GM12878 (cell line): ENCODE data around the gene SBF2. TPM values are rescaled to one million over a fixed set of nuclear protein-coding genes. Genes with fewer than 3 reads are reported as not detected.

Source experiments
- ATAC-seq: fragments of 200-7000 bp; cut with Tn5 transposase; 3 replicates; pipeline ENCODE4 v1.9.1; 2020; ENCODE audit warnings: mild to moderate bottlenecking, moderate library complexity
- BruUV-seq: library from RNA; stranded (reverse); fragments of 400-500 nt; replicated peaks from 2 replicates; lab custom pipeline; 2021; lab: Mats Ljungman, UMichigan
- CTCF ChIA-PET: fragments of 300-600 bp; sonication (Branson Sonifier 250); formaldehyde crosslinking; extraction: SDS; loops from one replicate; lab custom pipeline; 2021; ENCODE audit warnings: inconsistent platforms; lab: Yijun Ruan, JAX
- POLR2A ChIA-PET: fragments of 350-600 bp; formaldehyde crosslinking; extraction: SDS; loops from one replicate; lab custom pipeline; 2021; ENCODE audit warnings: inconsistent platforms; lab: Charles Lee
- RAD21 ChIA-PET: fragments of 300-600 bp; sonication (Branson Sonifier 250); formaldehyde crosslinking; loops from one replicate; lab custom pipeline; 2023; ENCODE audit warnings: antibody characterized with exemption; ENCODE audit not compliant: unreplicated experiment; lab: Charles Lee
- SMC1A ChIA-PET: fragments of 300-600 bp; sonication (Branson Sonifier 250); formaldehyde crosslinking; loops from one replicate; lab custom pipeline; 2023; ENCODE audit not compliant: unreplicated experiment, uncharacterized antibody; lab: Charles Lee
- DNase-seq: peaks from one replicate; pipeline ENCODE4 v3.0.0-alpha.2; 2011; ENCODE audit warnings: low read depth, low spot score
- FAIRE-seq: peaks from 3 replicates; lab custom pipeline; 2011; peaks lifted over from hg19 to GRCh38; lab: Jason Lieb, UNC
- H2AFZ ChIP-seq: 2 replicates; pipeline ENCODE4 v1.6.0; 2011; ENCODE audit warnings: low read depth, low read length, control low read depth; ENCODE audit not compliant: control insufficient read depth
- H3K27ac ChIP-seq: 2 replicates; pipeline ENCODE4 v1.5.1; 2011; ENCODE audit warnings: control low read depth; ENCODE audit not compliant: control insufficient read depth, insufficient read depth
- H3K27me3 ChIP-seq, 2 experiments: replicated peaks in 1 of 2; 2 replicates each; pipeline versions ENCODE4 v1.6.0 to v1.6.1; 2011; ENCODE audit warnings: low read length in 1 of 2; ENCODE audit not compliant: control insufficient read depth in 2 of 2, insufficient read depth in 2 of 2
- H3K36me3 ChIP-seq, 2 experiments: 2 replicates each; pipeline ENCODE4 v1.5.1; 2011; ENCODE audit warnings: low read length in 1 of 2; ENCODE audit not compliant: control insufficient read depth in 2 of 2, insufficient read depth in 2 of 2
- H3K4me1 ChIP-seq: 2 replicates; pipeline ENCODE4 v1.6.1; 2011; ENCODE audit warnings: mild to moderate bottlenecking, low read length, moderate library complexity, mixed read lengths; ENCODE audit not compliant: control insufficient read depth, insufficient read depth
- H3K4me2 ChIP-seq: 2 replicates; pipeline ENCODE4 v1.6.0; 2011; ENCODE audit warnings: control low read depth; ENCODE audit not compliant: control insufficient read depth, insufficient read depth
- H3K4me3 ChIP-seq: fragments of 200-600 bp; sonication (generic); 2 replicates; pipeline ENCODE4 v1.5.1; 2016
- H3K79me2 ChIP-seq: 2 replicates; pipeline ENCODE4 v1.6.0; 2011; ENCODE audit warnings: low read length; ENCODE audit not compliant: control insufficient read depth, insufficient read depth
- H3K9ac ChIP-seq: 2 replicates; pipeline ENCODE4 v1.8.0; 2011; ENCODE audit warnings: low read length, control low read depth, mixed read lengths; ENCODE audit not compliant: control insufficient read depth, insufficient read depth
- H3K9me3 ChIP-seq: replicated peaks from 3 replicates; pipeline ENCODE4 v1.5.1; 2011; ENCODE audit warnings: mild to moderate bottlenecking, low read length; ENCODE audit not compliant: control insufficient read depth, insufficient read depth
- H4K20me1 ChIP-seq: 2 replicates; pipeline ENCODE4 v1.6.0; 2011; ENCODE audit not compliant: control insufficient read depth, insufficient read depth
- BCL11A ChIP-seq: IDR thresholded peaks from 2 replicates; pipeline ENCODE4 v1.6.1; 2011; ENCODE audit warnings: low read depth, low read length
- CBFB ChIP-seq: IDR thresholded peaks from 2 replicates; pipeline ENCODE4 v1.6.1; 2016; ENCODE audit warnings: antibody characterized with exemption, low read depth
- EED ChIP-seq: sonication (generic); IDR thresholded peaks from 2 replicates; pipeline ENCODE4 v1.6.1; 2016; ENCODE audit warnings: antibody characterized with exemption, low read depth
- GABPA ChIP-seq: IDR thresholded peaks from 2 replicates; pipeline ENCODE4 v1.6.1; 2014; ENCODE audit warnings: antibody characterized with exemption, low read depth, mild to moderate bottlenecking, inconsistent platforms
- GATAD2B ChIP-seq: fragments of 450-650 bp; conservative IDR thresholded peaks from 2 replicates; pipeline ENCODE4 v1.6.1; 2017; ENCODE audit warnings: low read depth, mild to moderate bottlenecking, moderate library complexity
- HDAC6 ChIP-seq: fragments of 200-600 bp; sonication (generic); IDR thresholded peaks from one replicate; pipeline ENCODE4 v1.8.0; 2017; ENCODE audit warnings: antibody characterized with exemption; ENCODE audit not compliant: unreplicated experiment
- MEF2B ChIP-seq: fragments of 450-650 bp; IDR thresholded peaks from 2 replicates; pipeline ENCODE4 v1.6.1; 2018; ENCODE audit warnings: mild to moderate bottlenecking, moderate library complexity; ENCODE audit not compliant: partially characterized antibody, poor library complexity, severe bottlenecking
- MYB ChIP-seq: fragments of 150-350 bp; IDR thresholded peaks from 2 replicates; pipeline ENCODE4 v1.6.1; 2014; ENCODE audit warnings: mild to moderate bottlenecking, low read depth, low read length, borderline replicate concordance
- NBN ChIP-seq: fragments of 450-650 bp; IDR thresholded peaks from 2 replicates; pipeline ENCODE4 v1.6.1; 2016
- RELB ChIP-seq: fragments of 450-650 bp; IDR thresholded peaks from 2 replicates; pipeline ENCODE4 v1.6.1; 2017; ENCODE audit warnings: low read depth, mild to moderate bottlenecking, moderate library complexity
- SRF ChIP-seq, 2 experiments: IDR thresholded peaks; 2 replicates each; pipeline ENCODE4 v1.6.1; 2011; ENCODE audit warnings: low read depth in 2 of 2, low read length in 2 of 2, mild to moderate bottlenecking in 1 of 2, moderate library complexity in 1 of 2
- ZBED1 ChIP-seq: IDR thresholded peaks from 2 replicates; pipeline ENCODE4 v1.6.1; 2016; ENCODE audit warnings: borderline replicate concordance
- ZBTB4 ChIP-seq: fragments of 450-650 bp; formaldehyde crosslinking; IDR thresholded peaks from 2 replicates; pipeline ENCODE4 v1.4.0; 2022; ENCODE audit warnings: mild to moderate bottlenecking, moderate library complexity
- ZSCAN29 ChIP-seq: fragments of 450-650 bp; IDR thresholded peaks from 2 replicates; pipeline ENCODE4 v1.6.1; 2017; ENCODE audit warnings: mild to moderate bottlenecking, moderate library complexity
- WGBS: methylation state at CpG from one replicate; pipeline ENCODE4 v1.1.6; 2016; ENCODE audit warnings: low lambda C conversion rate; ENCODE audit not compliant: insufficient replicate concordance, insufficient coverage; ENCODE audit errors: missing lambda C conversion rate; 5-methylcytosine and 5-hydroxymethylcytosine counted together
- in situ Hi-C: fragments of 300-500 bp; cut with MboI; formaldehyde crosslinking; loops from 9 replicates; pipeline ENCODE4 v1.14.3; 2018; ENCODE audit warnings: mixed read lengths
- intact Hi-C: fragments of 100-400 bp; cut with micrococcal nuclease; formaldehyde crosslinking; loops from one replicate; pipeline ENCODE4 v1.14.2; 2022; ENCODE audit not compliant: unreplicated experiment
- polyA plus RNA-seq, 11 experiments: library from polyadenylated mRNA; depleted of rRNA in 4 of 11; unstranded in 6 of 11; stranded (reverse) in 5 of 11; fragments of >200 nt; fragmentation: Nextera tagmentation in 4 of 11; fragmentation: Illumina TruSeq in 1 of 11; extraction: Ambion mirVana in 4 of 11; extraction: Trizol in 1 of 11; gene quantifications; 1 replicate in 1 of 11; 2 replicates in 10 of 11; pipeline versions ENCODE4 v1.2.1 to v1.2.3, GENCODE V29; 2011 to 2016; ENCODE audit warnings: inconsistent platforms in 2 of 11, missing spikeins in 2 of 11, low read depth in 1 of 11
- total RNA-seq, 4 experiments: library from RNA; depleted of rRNA in 3 of 4; stranded (reverse); fragments of >200 nt in 3 of 4; fragmentation: Illumina TruSeq in 1 of 4; extraction: Trizol in 1 of 4; gene quantifications; 2 replicates each; pipeline versions ENCODE4 v1.2.1 to v1.2.3, GENCODE V29; 2013 to 2021
- TF ChIP-seq, protein P1 (sequence below): fragments of 450-650 bp; IDR thresholded peaks from 2 replicates; pipeline ENCODE4 v1.6.1; 2016; ENCODE audit warnings: mild to moderate bottlenecking
- TF ChIP-seq, protein P2 (sequence below): IDR thresholded peaks from 2 replicates; pipeline ENCODE4 v1.6.1; 2012; ENCODE audit warnings: low read depth, low read length, improper control_type of control experiment

Gene SBF2
- total and polyA plus RNA-seq, 10 of the 15 experiments (the other 5 are each of a cell fraction or from before 2014, with no cell fraction given): 0.24 to 2.3 (median 1.1) TPM

- Histone ChIP-seq H3K79me2 (no peaks in the 10 kb centered on the region), H3K4me2 (peak overlapping the region; percentile 88), H3K9ac (no peak overlapping the region), H3K9me3 (peaks cover 3% of the 10 kb centered on the region; the same call in 2 of the 3 replicates), H3K27me3 (peaks cover 31 to 35% of the 10 kb centered on the region in 2 experiments), H3K36me3 (no peaks in the 10 kb centered on the region), H2AFZ (peak overlapping the region; percentile 86), H3K4me1 (peaks cover 45% of the 10 kb centered on the region), H3K27ac (peak overlapping the region; percentile 20; the same call in 1 of the 2 replicates), H3K4me3 (peak overlapping the region; percentile 48), H4K20me1 (no peaks in the 10 kb centered on the region)
- RAD21 ChIA-PET: interaction anchor here (0.6 to 4.3 kb wide), 18 partner anchors 10 to 550 kb away, joined by 3 to 24 read pairs (median 5); no protein-coding TSS in a partner anchor
- CTCF ChIA-PET: interaction anchor here (0.5 to 5.3 kb wide), 28 partner anchors 9 to 1394 kb away, joined by 3 to 91 read pairs (median 5); no protein-coding TSS in a partner anchor
- no peak for ATAC-seq
- SMC1A ChIA-PET: interaction anchor here (1.0 to 5.1 kb wide), 9 partner anchors 10 to 560 kb away, joined by 3 to 41 read pairs (median 4); no protein-coding TSS in a partner anchor
- WGBS: 18% methylated on average over 16 of the region's 16 CpGs
- intact Hi-C loops: loop anchor here (10.0 kb wide), 1 partner anchor 694 kb away; no protein-coding TSS in a partner anchor
- no peak for FAIRE-seq
- BruUV-seq: no TSS peak
- POLR2A ChIA-PET: interaction anchor here (0.5 to 1.9 kb wide), 2 partner anchors 9 to 149 kb away, joined by 7 to 8 read pairs; no protein-coding TSS in a partner anchor
- no peak for DNase-seq
- in situ Hi-C loops: loop anchor here (10.0 kb wide), 1 partner anchor 694 kb away; no protein-coding TSS in a partner anchor
- 0 out of 2 replicates have a peak, but pooled peaks have one; percentile 8 for TF ChIP-seq BCL11A
- TF ChIP-seq ZSCAN29: no peak
- TF ChIP-seq, protein P1, sequence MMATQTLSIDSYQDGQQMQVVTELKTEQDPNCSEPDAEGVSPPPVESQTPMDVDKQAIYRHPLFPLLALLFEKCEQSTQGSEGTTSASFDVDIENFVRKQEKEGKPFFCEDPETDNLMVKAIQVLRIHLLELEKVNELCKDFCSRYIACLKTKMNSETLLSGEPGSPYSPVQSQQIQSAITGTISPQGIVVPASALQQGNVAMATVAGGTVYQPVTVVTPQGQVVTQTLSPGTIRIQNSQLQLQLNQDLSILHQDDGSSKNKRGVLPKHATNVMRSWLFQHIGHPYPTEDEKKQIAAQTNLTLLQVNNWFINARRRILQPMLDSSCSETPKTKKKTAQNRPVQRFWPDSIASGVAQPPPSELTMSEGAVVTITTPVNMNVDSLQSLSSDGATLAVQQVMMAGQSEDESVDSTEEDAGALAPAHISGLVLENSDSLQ: peak; percentile 34; the same call in 1 of the 2 replicates
- no peak for TF ChIP-seq MEF2B
- TF ChIP-seq MYB: no peak
- TF ChIP-seq ZBTB4 (CRISPR knock-in tag): no peak
- TF ChIP-seq ZBED1: no peak
- peak; percentile 76; the same call in 1 of the 2 replicates for TF ChIP-seq NBN
- TF ChIP-seq, protein P2, sequence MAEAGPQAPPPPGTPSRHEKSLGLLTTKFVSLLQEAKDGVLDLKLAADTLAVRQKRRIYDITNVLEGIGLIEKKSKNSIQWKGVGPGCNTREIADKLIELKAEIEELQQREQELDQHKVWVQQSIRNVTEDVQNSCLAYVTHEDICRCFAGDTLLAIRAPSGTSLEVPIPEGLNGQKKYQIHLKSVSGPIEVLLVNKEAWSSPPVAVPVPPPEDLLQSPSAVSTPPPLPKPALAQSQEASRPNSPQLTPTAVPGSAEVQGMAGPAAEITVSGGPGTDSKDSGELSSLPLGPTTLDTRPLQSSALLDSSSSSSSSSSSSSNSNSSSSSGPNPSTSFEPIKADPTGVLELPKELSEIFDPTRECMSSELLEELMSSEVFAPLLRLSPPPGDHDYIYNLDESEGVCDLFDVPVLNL: no peak
- 0 out of 2 replicates have a peak, but pooled peaks have one; percentile 5 for TF ChIP-seq GABPA
- peak; percentile 41; the same call in 1 of the 2 replicates for TF ChIP-seq RELB
- TF ChIP-seq SRF (IDR thresholded peaks at IDR 0.05; ENCODE audit: low read depth in 2 of 2, low read length in 2 of 2): no peak
- no peak for TF ChIP-seq CBFB
- TF ChIP-seq EED: 0 out of 2 replicates have a peak, but pooled peaks have one; percentile 15
- no peak for TF ChIP-seq HDAC6
- no peak for TF ChIP-seq GATAD2B
Measured at GRCh38 chr11:10308201-10308954, 14.4 kb upstream of the SBF2 start.
